Left ventricle myocardium inferior (tissue), 1 donor: Measurements from ENCODE around the gene LDLRAD4. TPM values are rescaled to one million over a fixed set of nuclear protein-coding genes. Genes with fewer than 3 reads are reported as not detected.

Source experiments
- DNase-seq: peaks from one replicate; pipeline ENCODE4 v3.0.0-alpha.2; 2020
- H3K27ac ChIP-seq: fragments of 200-600 bp; replicated peaks from 2 replicates; pipeline ENCODE4 v1.8.0; 2021
- H3K27me3 ChIP-seq: fragments of 200-600 bp; 2 replicates; pipeline ENCODE4 v1.8.0; 2021; ENCODE audit warnings: low read depth
- H3K36me3 ChIP-seq: fragments of 200-600 bp; 2 replicates; pipeline ENCODE4 v1.8.0; 2021
- H3K4me1 ChIP-seq: fragments of 200-600 bp; 2 replicates; pipeline ENCODE4 v1.8.0; 2021
- H3K4me3 ChIP-seq: fragments of 200-600 bp; 2 replicates; pipeline ENCODE4 v1.8.0; 2021; ENCODE audit warnings: mild to moderate bottlenecking, moderate library complexity
- H3K9me3 ChIP-seq: fragments of 200-600 bp; replicated peaks from 2 replicates; pipeline ENCODE4 v1.8.0; 2021
- intact Hi-C: fragments of 100-400 bp; cut with micrococcal nuclease; formaldehyde crosslinking; loops from one replicate; pipeline ENCODE4 v1.11.0; 2022
- total RNA-seq: library from RNA; stranded (reverse); fragmentation: NEBNext Ultra II Directional; extraction: Animal tissue kit (Norgen Biotek cat#: 25700); gene quantifications from one replicate; pipeline ENCODE4 v1.2.1, GENCODE V29; 2021
- TF ChIP-seq, protein P1 (sequence below): fragments of 200-600 bp; IDR thresholded peaks from 2 replicates; pipeline ENCODE4 v1.8.0; 2021; ENCODE audit warnings: antibody characterized with exemption, mild to moderate bottlenecking, borderline replicate concordance
- donor health status: DM: no; HTN: yes; CAD: no; lungs with severe emphysema.

The LDLRAD4 gene
- total RNA-seq, 1 donor from 2014 or later, result 43.3 TPM

DNA sequence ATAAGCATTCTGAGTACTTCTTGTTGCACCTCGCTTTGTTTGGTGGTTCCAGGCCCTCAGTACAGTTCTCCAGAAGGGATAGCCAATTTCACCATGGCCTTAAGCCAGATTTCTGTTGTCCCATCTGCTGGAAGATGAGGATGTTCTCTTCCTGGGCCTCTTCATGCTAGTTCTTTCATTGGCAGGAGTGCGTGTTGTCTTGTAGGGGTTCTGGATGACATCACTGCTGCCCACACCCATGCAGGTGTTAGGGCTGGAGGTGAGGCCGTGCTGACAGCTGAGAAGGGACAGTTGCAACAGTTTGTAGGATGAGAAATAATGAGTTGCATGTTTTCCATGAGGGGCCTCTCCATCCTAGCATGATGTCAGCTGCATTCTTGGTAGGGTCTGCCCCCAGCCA lies 142.9 kb downstream of the LDLRAD4 start:
- intact Hi-C loops, result no loop called here
- Histone ChIP-seq H3K27ac (no peak overlapping the region), H3K9me3 (no peaks in the 10 kb centered on the region), H3K27me3 (no peaks in the 10 kb centered on the region), H3K4me3 (no peak overlapping the region), H3K36me3 (no peaks in the 10 kb centered on the region), H3K4me1 (peaks cover 23% of the 10 kb centered on the region)
- no peak for DNase-seq
- TF ChIP-seq, protein P1, sequence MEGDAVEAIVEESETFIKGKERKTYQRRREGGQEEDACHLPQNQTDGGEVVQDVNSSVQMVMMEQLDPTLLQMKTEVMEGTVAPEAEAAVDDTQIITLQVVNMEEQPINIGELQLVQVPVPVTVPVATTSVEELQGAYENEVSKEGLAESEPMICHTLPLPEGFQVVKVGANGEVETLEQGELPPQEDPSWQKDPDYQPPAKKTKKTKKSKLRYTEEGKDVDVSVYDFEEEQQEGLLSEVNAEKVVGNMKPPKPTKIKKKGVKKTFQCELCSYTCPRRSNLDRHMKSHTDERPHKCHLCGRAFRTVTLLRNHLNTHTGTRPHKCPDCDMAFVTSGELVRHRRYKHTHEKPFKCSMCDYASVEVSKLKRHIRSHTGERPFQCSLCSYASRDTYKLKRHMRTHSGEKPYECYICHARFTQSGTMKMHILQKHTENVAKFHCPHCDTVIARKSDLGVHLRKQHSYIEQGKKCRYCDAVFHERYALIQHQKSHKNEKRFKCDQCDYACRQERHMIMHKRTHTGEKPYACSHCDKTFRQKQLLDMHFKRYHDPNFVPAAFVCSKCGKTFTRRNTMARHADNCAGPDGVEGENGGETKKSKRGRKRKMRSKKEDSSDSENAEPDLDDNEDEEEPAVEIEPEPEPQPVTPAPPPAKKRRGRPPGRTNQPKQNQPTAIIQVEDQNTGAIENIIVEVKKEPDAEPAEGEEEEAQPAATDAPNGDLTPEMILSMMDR, result no peak

DNA sequence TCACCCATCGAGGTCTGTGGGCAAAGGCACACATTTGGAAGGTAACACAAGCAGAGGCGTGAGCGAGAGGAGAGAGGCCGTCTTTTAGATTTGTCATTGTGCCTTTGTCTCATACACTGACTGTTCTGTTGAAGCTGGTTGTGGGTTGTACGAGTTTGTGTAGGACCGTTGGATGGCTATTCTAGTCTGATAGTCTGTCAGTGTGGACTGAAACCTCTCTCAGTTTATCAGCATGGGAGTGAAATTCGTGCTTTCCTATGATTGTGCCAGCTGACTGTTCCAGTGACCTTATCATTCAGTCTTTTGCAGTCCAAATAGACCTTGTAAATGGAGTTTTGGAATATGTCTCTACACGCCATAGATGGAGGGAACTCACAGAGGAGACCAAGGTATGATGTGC lies 143.5 kb downstream of the LDLRAD4 start:
- Histone ChIP-seq H3K9me3 (no peaks in the 10 kb centered on the region), H3K27me3 (no peaks in the 10 kb centered on the region), H3K4me1 (peaks cover 23% of the 10 kb centered on the region), H3K36me3 (no peaks in the 10 kb centered on the region), H3K4me3 (no peak overlapping the region), H3K27ac (no peak overlapping the region)
- no peak for DNase-seq
- intact Hi-C loops, result no loop called here
- TF ChIP-seq, protein P1, result no peak

DNA sequence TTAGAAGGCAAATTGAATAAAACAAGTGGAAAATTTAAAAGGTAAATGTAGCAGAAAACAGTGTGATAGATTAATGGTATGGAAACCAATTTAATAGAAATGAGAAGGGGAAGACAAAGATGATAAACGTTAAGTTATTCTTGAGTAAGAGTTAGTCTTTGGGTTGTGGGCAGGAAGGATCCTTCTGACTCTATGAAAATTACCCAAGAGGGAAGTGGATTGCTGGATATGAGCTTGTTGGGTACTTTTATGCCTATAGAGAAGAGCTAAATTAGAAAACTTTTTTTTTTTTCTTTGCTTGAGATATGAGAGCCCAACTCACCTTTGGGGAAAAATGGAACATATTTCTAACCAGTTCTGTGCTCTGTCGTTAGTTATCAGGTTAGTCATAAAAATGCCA lies 144.0 kb downstream of the LDLRAD4 start:
- Histone ChIP-seq H3K9me3 (no peaks in the 10 kb centered on the region), H3K27ac (no peak overlapping the region), H3K4me1 (peaks cover 23% of the 10 kb centered on the region), H3K27me3 (no peaks in the 10 kb centered on the region), H3K36me3 (no peaks in the 10 kb centered on the region), H3K4me3 (no peak overlapping the region)
- no peak for DNase-seq
- intact Hi-C loops, result no loop called here
- TF ChIP-seq, protein P1, result no peak

DNA sequence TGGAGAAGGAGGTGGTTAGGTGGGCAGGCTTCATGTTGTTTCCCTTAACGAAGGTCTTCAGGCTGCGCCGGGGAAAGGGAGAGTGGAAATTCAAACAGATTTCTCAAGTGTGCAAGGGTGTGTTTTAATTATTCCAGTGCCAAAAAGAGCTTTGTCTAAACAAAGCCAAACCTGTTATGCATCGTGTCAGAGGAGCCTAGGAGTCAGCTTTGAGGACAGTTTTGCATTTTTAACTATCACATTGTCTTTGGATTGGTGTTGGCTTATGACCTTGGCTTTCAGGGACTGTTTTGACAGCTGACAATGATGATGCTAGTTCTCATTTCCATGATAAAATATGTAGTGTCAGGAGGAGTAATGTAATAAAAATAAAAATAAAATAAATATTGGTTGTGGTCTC lies 144.8 kb downstream of the LDLRAD4 start:
- Histone ChIP-seq H3K4me1 (peaks cover 23% of the 10 kb centered on the region), H3K27ac (no peak overlapping the region), H3K9me3 (no peaks in the 10 kb centered on the region), H3K4me3 (no peak overlapping the region), H3K36me3 (no peaks in the 10 kb centered on the region), H3K27me3 (no peaks in the 10 kb centered on the region)
- DNase-seq, result no peak
- TF ChIP-seq, protein P1, result no peak
- intact Hi-C loops, result no loop called here

DNA sequence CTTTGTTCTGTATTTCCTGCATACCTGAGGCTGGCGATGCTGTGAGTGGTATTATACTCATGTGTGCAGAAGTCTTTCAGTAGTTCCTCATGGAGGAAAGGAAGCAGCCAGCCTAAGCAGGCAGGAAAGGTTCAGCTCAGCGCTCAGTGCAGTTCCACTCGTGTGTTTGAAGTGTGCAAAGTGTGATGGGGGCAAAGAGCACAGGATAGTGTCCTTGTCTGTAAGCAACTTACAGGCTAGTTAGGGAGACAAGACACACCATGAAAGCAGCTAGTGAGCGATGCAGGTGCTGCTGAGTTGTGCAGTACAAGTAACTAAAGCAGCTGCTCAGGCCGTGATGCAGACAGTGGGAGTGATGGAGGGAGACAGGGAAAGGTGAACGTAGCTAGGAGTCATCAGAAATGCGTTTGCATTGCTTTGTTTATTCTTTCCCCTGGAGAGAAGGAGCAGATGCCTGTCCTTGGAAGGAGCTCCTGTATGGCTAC lies 146.2 kb downstream of the LDLRAD4 start:
- no peaks in the 10 kb centered on the region for H3K9me3 ChIP-seq
- TF ChIP-seq, protein P1, result no peak
- no peak overlapping the region for H3K27ac ChIP-seq
- H3K4me1 ChIP-seq, result peaks cover 23% of the 10 kb centered on the region
- H3K4me3 ChIP-seq, result no peak overlapping the region
- no peak for DNase-seq
- H3K27me3 ChIP-seq, result no peaks in the 10 kb centered on the region
- H3K36me3 ChIP-seq, result no peaks in the 10 kb centered on the region
- intact Hi-C loops, result no loop called here
